ENCODE measurements around the gene SH3BGRL.

The SH3BGRL gene

GRCh38 chrX:81201671-81202455 lies at the start of gene SH3BGRL, which contains the start of gene HMGN5:
TSS of gene SH3BGRL (plus strand) at chrX:81202102. CDS start at chrX:81202201, 99 bp downstream.
TSS of gene HMGN5 (minus strand) at chrX:81201913. CDS start at chrX:81121549, 80,364 bp downstream.
- peak; percentile 40 to 54 for DNase-seq (ENCODE audit: low read depth in 2 of 2)

GRCh38 chrX:81168391-81168790 lies 33.5 kb upstream of the SH3BGRL start:
- DNase-seq (ENCODE audit: low read depth in 2 of 2) = no peak

- DNase-seq (ENCODE audit: low read depth in 2 of 2) = no peak
These were observed 27.6 kb upstream of the SH3BGRL start for GRCh38 chrX:81174286-81174685.

GRCh38 chrX:81195259-81195658 lies 6.6 kb upstream of the SH3BGRL start:
- DNase-seq (ENCODE audit: low read depth in 2 of 2) = no peak

- DNase-seq (ENCODE audit: low read depth in 2 of 2) = peak; percentile 8 to 26
These were observed 6.2 kb upstream of the SH3BGRL start for GRCh38 chrX:81195712-81196111.

GRCh38 chrX:81201071-81201470 lies 831 bp upstream of the SH3BGRL start:
- DNase-seq (ENCODE audit: low read depth in 2 of 2) = no peak

DNA sequence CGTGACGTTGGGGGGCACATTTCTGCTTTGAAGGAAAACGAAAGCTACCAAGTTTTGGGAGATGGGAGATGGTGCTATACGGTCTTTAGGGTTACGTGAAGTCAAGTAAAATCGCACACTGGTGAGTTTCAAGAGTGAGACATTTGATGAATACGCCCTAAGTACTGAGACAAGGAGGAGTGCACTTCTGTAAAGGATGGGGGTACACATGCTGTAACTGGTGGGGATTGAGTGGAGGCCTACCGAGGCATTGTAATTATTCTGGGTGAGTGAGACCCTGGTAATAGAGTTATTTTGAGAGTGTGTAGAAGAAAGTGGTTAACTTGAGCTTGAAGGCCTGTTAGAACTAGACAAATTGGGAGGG lies 536 bp downstream of the SH3BGRL start:
- no peak for DNase-seq (ENCODE audit: low read depth in 2 of 2)

- no peak for DNase-seq (ENCODE audit: low read depth in 2 of 2)
These were observed 1.0 kb downstream of the SH3BGRL start for GRCh38 chrX:81202943-81203342.

DNA sequence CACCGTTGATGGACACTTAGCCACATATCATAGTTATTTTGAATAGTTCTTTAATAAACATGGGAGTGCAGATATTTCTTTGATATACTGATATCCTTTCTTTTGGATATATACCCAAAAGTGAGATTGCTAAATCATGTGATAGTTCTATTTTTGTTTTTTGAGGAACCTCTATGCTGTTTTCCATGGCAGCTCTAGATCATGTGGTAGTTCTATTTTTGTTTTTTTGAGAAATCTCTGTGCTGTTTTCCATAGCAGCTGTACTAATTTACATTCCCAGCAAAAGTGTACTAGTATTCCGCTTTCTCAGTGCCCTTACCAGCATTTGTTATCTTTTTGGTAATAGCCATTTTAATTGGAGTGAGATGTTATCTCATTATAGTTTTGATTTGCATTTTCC lies 3.6 kb downstream of the SH3BGRL start:
- DNase-seq (ENCODE audit: low read depth in 2 of 2) = no peak

- DNase-seq (ENCODE audit: low read depth in 2 of 2) = no peak
These were observed 4.6 kb downstream of the SH3BGRL start for GRCh38 chrX:81206476-81206875.

DNA sequence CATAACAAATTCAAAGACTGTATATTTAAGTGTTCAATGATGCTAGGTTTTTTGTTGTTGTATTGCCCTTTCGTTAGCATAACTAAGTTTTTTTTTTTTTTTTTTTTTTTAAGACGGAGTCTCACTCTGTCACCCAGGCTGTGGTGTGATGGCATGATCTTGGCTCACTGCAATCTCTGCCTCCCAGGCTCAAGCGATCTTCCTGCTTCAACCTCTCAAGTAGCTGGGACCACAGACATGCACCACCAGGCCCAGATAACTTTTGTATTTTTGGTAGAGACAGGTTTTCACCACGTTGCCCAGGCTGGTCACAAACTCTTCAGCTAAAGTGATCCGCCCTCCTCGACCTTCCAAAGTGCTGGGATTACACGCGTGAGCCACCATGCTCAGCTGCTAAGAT lies 7.0 kb downstream of the SH3BGRL start:
- DNase-seq (ENCODE audit: low read depth in 2 of 2) = no peak

GRCh38 chrX:81215685-81216084 lies 13.8 kb downstream of the SH3BGRL start:
- DNase-seq (ENCODE audit: low read depth in 2 of 2) = no peak

DNA sequence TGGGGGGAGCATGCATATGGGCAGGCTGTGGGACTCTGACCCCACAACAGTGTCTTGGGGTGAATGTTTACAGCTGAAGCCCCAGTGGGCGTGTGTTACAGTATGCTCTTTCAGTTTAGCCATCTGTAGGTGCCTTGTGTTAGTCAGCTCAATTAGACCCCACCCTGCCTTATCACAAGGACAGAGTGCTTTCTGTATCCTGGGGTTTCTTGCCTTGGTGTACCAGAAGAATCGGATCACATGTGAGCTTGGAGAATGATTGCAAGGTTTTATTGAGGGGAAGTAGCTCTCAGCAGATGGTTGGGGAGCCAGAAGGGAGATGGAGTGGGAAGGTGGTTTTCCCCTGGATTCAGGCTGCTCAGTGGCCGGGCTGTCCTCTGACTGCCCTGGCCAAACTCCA lies 27.3 kb downstream of the SH3BGRL start:
- DNase-seq (ENCODE audit: low read depth in 2 of 2) = no peak

DNA sequence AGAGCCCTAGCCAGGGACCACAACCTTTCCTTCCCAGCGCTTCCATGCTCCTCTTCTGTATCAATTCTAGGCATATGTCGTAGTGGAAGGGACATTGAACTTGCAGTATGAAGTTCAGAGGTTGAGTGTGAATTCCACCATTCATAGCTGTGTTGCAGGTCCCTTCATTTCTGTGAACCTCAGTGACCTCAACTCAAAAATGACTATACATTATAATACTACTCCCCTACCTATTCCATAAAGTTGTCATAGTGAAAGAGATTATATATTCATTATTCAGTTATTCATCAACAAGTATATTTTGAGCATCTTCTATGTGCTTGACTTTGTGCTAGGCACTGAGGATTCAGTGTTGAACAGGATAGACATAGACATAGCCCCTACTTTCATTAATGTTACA lies 28.0 kb downstream of the SH3BGRL start:
- DNase-seq (ENCODE audit: low read depth in 2 of 2) = no peak

GRCh38 chrX:81231476-81231875 lies 29.6 kb downstream of the SH3BGRL start:
- no peak for DNase-seq (ENCODE audit: low read depth in 2 of 2)

GRCh38 chrX:81232218-81232617 lies 30.3 kb downstream of the SH3BGRL start:
- DNase-seq (ENCODE audit: low read depth in 2 of 2) = no peak

- DNase-seq (ENCODE audit: low read depth in 2 of 2) = no peak
These were observed 35.6 kb downstream of the SH3BGRL start for GRCh38 chrX:81237516-81237915.

DNA sequence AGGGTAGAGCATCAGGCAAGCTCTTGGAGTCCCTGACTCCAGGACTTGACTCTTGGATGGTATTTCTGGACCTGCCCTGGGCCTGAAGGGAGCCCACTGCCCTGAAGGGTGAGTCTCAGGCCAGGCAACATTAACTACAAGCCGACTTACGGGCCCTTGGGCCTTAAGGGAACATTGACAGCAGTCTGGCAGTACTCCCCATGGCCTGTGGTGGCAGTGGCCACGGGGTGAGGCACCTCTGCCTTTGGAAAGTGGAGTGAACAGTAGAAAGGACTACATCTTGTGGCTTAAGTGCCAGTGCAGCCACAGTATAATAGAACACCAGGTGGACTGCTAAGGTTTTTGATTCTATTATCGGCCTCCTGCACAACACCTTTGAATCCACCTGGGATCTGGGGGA lies 36.3 kb downstream of the SH3BGRL start:
- no peak for DNase-seq (ENCODE audit: low read depth in 2 of 2)

DNA sequence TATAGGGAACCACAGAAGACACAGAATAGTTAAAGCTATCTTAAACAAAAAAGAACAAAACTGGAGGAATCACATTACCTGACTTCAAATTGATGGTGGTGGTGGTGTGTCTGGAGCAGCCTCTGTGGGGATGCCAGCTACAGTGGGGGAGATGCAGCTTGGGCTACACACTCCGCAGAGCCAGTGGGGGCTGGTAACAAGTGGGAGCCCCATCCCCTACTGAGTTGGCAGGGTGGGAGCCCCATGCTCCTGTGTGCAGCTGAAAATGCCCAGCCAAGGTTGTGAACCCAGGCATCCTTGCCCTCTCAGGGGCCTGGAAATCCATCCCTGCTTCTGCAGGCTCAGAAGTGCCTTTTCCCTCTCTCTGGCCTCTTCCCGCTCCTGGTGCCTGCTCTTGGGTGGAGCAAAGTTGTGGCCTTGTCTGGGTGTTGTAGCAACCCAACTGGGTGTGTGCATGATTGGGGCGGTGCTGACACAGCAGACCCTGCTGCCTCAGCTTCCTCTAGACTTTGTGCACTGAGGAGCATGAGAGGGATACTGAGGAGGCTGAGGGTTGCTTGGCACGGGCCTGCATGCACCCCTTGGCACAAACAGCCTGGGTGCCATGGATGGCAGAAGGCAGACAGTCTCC lies 38.9 kb downstream of the SH3BGRL start:
- no peak for DNase-seq (ENCODE audit: low read depth in 2 of 2)

DNA sequence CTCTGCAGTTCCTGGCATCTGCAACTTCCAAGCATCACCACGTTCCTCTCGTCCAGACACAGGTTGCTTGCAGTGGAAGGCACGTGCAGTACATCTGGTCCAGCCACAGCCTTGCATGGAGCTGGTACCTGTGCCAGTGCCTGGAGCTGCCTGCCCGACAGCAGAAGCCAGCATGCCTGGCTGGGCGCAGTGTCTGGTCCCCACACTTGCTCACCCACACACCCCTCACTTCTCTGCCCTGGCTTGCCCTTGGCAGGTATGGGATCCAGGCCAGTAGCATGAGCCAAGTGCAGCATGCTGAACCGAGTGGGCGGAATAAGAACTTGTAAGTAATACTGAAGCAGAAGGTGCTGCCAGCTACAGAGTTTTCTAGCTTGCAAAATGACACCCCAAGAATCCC lies 39.9 kb downstream of the SH3BGRL start:
- DNase-seq (ENCODE audit: low read depth in 2 of 2) = no peak

DNA sequence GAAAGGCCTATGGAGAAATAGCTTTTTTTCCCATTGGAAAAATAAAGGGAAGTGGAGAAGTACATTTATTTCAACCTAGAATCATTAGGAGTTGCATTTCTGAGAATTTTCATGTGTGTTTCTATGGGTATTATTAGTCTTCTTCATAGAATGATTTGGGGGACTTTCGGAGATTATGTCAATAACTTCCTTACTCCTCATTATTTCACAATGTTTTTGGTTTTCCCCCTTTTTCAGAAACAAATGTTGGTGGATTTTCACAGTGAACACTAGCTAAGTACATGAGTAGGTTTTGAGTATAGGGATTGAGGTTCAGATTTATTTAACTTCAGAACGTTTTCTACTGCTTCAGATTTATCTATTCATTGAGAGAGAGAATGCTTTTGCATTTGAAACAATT lies 54.0 kb downstream of the SH3BGRL start:
- DNase-seq (ENCODE audit: low read depth in 2 of 2) = no peak

- DNase-seq (ENCODE audit: low read depth in 2 of 2) = no peak
These were observed 55.9 kb downstream of the SH3BGRL start for GRCh38 chrX:81257817-81258216.

- no peak for DNase-seq (ENCODE audit: low read depth in 2 of 2)
These were observed 57.3 kb downstream of the SH3BGRL start for GRCh38 chrX:81259020-81259713.

Measured in stimulated activated CD8-positive, alpha-beta memory T cell treated with anti-CD3 and anti-CD28 coated beads, Interleukin-15, amount 100 ng/mL, for 48 hours (primary cell).